K562 (cell line): ENCODE measurements around the gene TLCD4. TPM values are rescaled to one million over a fixed set of nuclear protein-coding genes. Genes with fewer than 3 reads are reported as not detected.

Experiments
- BCLAF1 ChIP-seq, 2 experiments: fragments of 450-650 bp in 1 of 2; IDR thresholded peaks; 2 replicates each; pipeline ENCODE4 v1.6.1; 2011 to 2017; ENCODE audit warnings: low read depth in 2 of 2, antibody characterized with exemption in 1 of 2, borderline replicate concordance in 1 of 2, low read length in 1 of 2, mild to moderate bottlenecking in 1 of 2, mixed read lengths in 1 of 2; ENCODE audit not compliant: control insufficient read depth in 1 of 2
- CXXC5 ChIP-seq: fragments of 250-450 bp; sonication (Bioruptor Pico); IDR thresholded peaks from 2 replicates; pipeline ENCODE4 v1.8.0; 2022; ENCODE audit warnings: inconsistent platforms, mild to moderate bottlenecking, moderate library complexity
- ELK3 ChIP-seq: fragments of 450-650 bp; formaldehyde crosslinking; IDR thresholded peaks from 2 replicates; pipeline ENCODE4 v1.4.0; 2020; ENCODE audit warnings: mild to moderate bottlenecking
- FOXA1 ChIP-seq: fragments of 450-650 bp; IDR thresholded peaks from 2 replicates; pipeline ENCODE4 v1.6.1; 2016; ENCODE audit warnings: mild to moderate bottlenecking, borderline replicate concordance
- FOXK2 ChIP-seq, 2 experiments: fragments of 450-650 bp; IDR thresholded peaks in 1 of 2; conservative IDR thresholded peaks in 1 of 2; 2 replicates each; pipeline ENCODE4 v1.6.1; 2016; ENCODE audit warnings: low read depth in 2 of 2, mild to moderate bottlenecking in 1 of 2
- HDAC1 ChIP-seq, 2 experiments: fragments of 450-650 bp; IDR thresholded peaks; 2 replicates each; pipeline ENCODE4 v1.6.1; 2016 to 2017; ENCODE audit warnings: inconsistent platforms in 1 of 2, mild to moderate bottlenecking in 1 of 2, moderate library complexity in 1 of 2
- HINFP ChIP-seq: fragments of 450-650 bp; conservative IDR thresholded peaks from 2 replicates; pipeline ENCODE4 v1.6.1; 2016; ENCODE audit warnings: missing genetic modification characterization, low read depth, mild to moderate bottlenecking, control low read depth, missing compliant biosample characterization
- MTA2 ChIP-seq: fragments of 450-650 bp; IDR thresholded peaks from 2 replicates; pipeline ENCODE4 v1.6.1; 2016; ENCODE audit warnings: low read depth
- NEUROD1 ChIP-seq: fragments of 150-350 bp; IDR thresholded peaks from 2 replicates; pipeline ENCODE4 v1.6.1; 2014; ENCODE audit warnings: borderline replicate concordance, low read length, low read depth; ENCODE audit not compliant: partially characterized antibody
- NR2C1 ChIP-seq, 2 experiments: fragments of 450-650 bp; IDR thresholded peaks; 2 replicates each; pipeline ENCODE4 v1.6.1; 2017; ENCODE audit warnings: mild to moderate bottlenecking in 2 of 2, antibody characterized with exemption in 1 of 2, inconsistent platforms in 1 of 2, missing compliant biosample characterization in 1 of 2, missing genetic modification characterization in 1 of 2
- PBX2 ChIP-seq, 2 experiments: IDR thresholded peaks in 1 of 2; conservative IDR thresholded peaks in 1 of 2; 2 replicates each; pipeline ENCODE4 v1.6.1; 2016; ENCODE audit warnings: low read depth in 2 of 2, mild to moderate bottlenecking in 1 of 2, missing compliant biosample characterization in 1 of 2, missing genetic modification characterization in 1 of 2, moderate library complexity in 1 of 2
- POLR2AphosphoS5 ChIP-seq: IDR thresholded peaks from 2 replicates; pipeline ENCODE4 v1.6.1; 2011; ENCODE audit warnings: mild to moderate bottlenecking, low read depth, low read length, moderate library complexity; ENCODE audit not compliant: control insufficient read depth, insufficient read depth
- SMARCA5 ChIP-seq: fragments of 450-650 bp; IDR thresholded peaks from 2 replicates; pipeline ENCODE4 v1.6.1; 2016
- TFAP4 ChIP-seq: sonication (generic); formaldehyde crosslinking; IDR thresholded peaks from 2 replicates; pipeline ENCODE4 v1.8.0; 2022; ENCODE audit warnings: missing genetic modification reagents, mild to moderate bottlenecking, moderate library complexity, borderline replicate concordance
- TGIF2 ChIP-seq: sonication (generic); formaldehyde crosslinking; IDR thresholded peaks from 2 replicates; pipeline ENCODE4 v1.8.1; 2022; ENCODE audit warnings: mild to moderate bottlenecking, missing genetic modification reagents, moderate library complexity
- ZNF184 ChIP-seq: sonication (generic); formaldehyde crosslinking; IDR thresholded peaks from 2 replicates; pipeline ENCODE4 v1.5.0; 2020; ENCODE audit warnings: missing genetic modification reagents
- ZNF507 ChIP-seq: conservative IDR thresholded peaks from 2 replicates; pipeline ENCODE4 v1.6.1; 2017; ENCODE audit warnings: missing genetic modification characterization, missing compliant biosample characterization
- polyA plus RNA-seq, 8 experiments: library from polyadenylated mRNA; depleted of rRNA in 4 of 8; stranded (reverse) in 5 of 8; unstranded in 3 of 8; fragments of >200 nt; fragmentation: Nextera tagmentation in 2 of 8; fragmentation: Illumina TruSeq in 1 of 8; extraction: Ambion mirVana in 2 of 8; extraction: Trizol in 1 of 8; gene quantifications; 2 replicates each; pipeline versions ENCODE4 v1.2.1 to v1.2.3, GENCODE V29; 2011 to 2014; ENCODE audit warnings: inconsistent platforms in 1 of 8, missing spikeins in 1 of 8
- total RNA-seq, 7 experiments: library from RNA; depleted of rRNA in 6 of 7; stranded (reverse); fragments of >200 nt in 6 of 7; fragmentation: Illumina TruSeq in 2 of 7; extraction: Trizol in 2 of 7; gene quantifications; 2 replicates each; pipeline versions ENCODE4 v1.2.1 to v1.2.3, GENCODE V29; 2011 to 2021; ENCODE audit warnings: low replicate concordance in 1 of 7

TLCD4 gene
- total and polyA plus RNA-seq, 9 of the 15 experiments (the other 6 are each of a cell fraction or from before 2014, with no cell fraction given), result 3.5 to 19.8 (median 7.6) TPM

DNA sequence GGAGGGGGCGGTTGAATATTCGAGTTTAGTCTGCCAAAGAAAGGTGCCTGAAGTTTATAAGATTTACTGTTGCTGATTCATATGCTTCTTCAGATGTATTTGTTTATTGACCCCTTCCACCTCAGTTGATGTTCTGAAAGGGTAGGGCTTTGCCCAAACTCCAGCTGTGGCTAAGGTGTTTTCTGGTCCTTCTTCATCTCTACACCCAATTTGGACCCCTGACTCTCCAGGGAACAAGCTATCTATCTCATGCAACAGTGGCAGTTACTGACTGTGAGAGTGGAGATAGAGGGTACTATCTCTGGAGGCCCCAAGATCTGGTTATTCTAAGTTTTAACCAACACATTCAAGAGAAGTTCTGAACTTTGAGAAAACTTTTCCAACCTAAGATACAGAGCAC lies 31.8 kb upstream of the TLCD4 start (continued):
- TF ChIP-seq BCLAF1 (IDR thresholded peaks at IDR 0.05; ENCODE audit: borderline replicate concordance in 1 of 2, control insufficient read depth in 1 of 2, low read depth in 2 of 2, low read length in 1 of 2) (no peak), TFAP4 (CRISPR knock-in tag) (no peak), FOXK2 (conservative IDR thresholded peaks at IDR 0.05 in 1 of 2, IDR thresholded peaks at IDR 0.05 in 1 of 2; ENCODE audit: low read depth in 2 of 2) (peak in 1 of 2 experiments; percentile 12; a peak in 1 of 4 replicates), NEUROD1 (peak; percentile 53), ELK3 (CRISPR knock-in tag) (no peak), SMARCA5 (no peak), CXXC5 (0 out of 2 replicates have a peak, but pooled peaks have one; percentile 27), POLR2AphosphoS5 (peak; percentile 87; the same call in 1 of the 2 replicates), FOXA1 (no peak), ZNF507 (tag) (no peak), NR2C1 (IDR thresholded peaks at IDR 0.05) (no peak; the same call in 1 of the 2 replicates), NR2C1 (tag; IDR thresholded peaks at IDR 0.05) (no peak), HINFP (no peak), PBX2 (CRISPR knock-in tag; IDR thresholded peaks at IDR 0.05; ENCODE audit: low read depth) (no peak), PBX2 (tag; conservative IDR thresholded peaks at IDR 0.05; ENCODE audit: low read depth) (no peak), HDAC1 (IDR thresholded peaks at IDR 0.05) (peak; percentile 26 to 27; a peak in 1 of 4 replicates), ZNF184 (CRISPR knock-in tag) (no peak), MTA2 (peak; percentile 82), TGIF2 (no peak)
